Measurements from ENCODE around the gene GTF3C5. TPM values are rescaled to one million over a fixed set of nuclear protein-coding genes. Genes with fewer than 3 reads are reported as not detected.
A peak's percentile ranks its signal among the peaks of the same experiment; 100 is the strongest.

Gene GTF3C5
- total and polyA plus RNA-seq, 7 experiments from 2014 or later: 39.9 to 77.9 (median 48.8) TPM

- no peak for DNase-seq
- peaks cover 0 to 27% (median 9%) of the 10 kb centered on the region in 5 donors for H3K36me3 Mint-ChIP-seq
- H3K36me3 ChIP-seq (ENCODE audit: control insufficient read depth in 2 of 3, insufficient read depth in 3 of 3, low read length in 3 of 3): peaks cover 0 to 62% (median 13%) of the 10 kb centered on the region in 3 experiments
- no peak for ATAC-seq
- no peaks in the 10 kb centered on the region for H3K9me3 ChIP-seq (ENCODE audit: control insufficient read depth in 2 of 3, low read length in 3 of 3)
- H3K4me1 Mint-ChIP-seq: peaks cover 23 to 46% (median 39%) of the 10 kb centered on the region in 7 donors
- H3K4me3 Mint-ChIP-seq: no peak overlapping the region
- H3K9me3 Mint-ChIP-seq: no peaks in the 10 kb centered on the region
- CTCF ChIA-PET: no interaction called here
- POLR2A ChIA-PET: no interaction called here
- peaks cover 5 to 43% of the 10 kb centered on the region in 2 donors for H3K4me1 ChIP-seq (ENCODE audit: control insufficient read depth in 2 of 2, insufficient read depth in 2 of 2, low read length in 2 of 2)
- intact Hi-C loops (cut with micrococcal nuclease): no loop called here
- H3K27ac ChIP-seq (ENCODE audit: low read depth, low read length): no peak overlapping the region
- H3K27me3 Mint-ChIP-seq: no peaks in the 10 kb centered on the region
- H3K27me3 ChIP-seq (ENCODE audit: control insufficient read depth in 2 of 2, insufficient read depth in 2 of 2, low read length in 2 of 2): no peaks in the 10 kb centered on the region
- peak overlapping the region in 2 of 9 donors; percentile 74 to 84 for H3K27ac Mint-ChIP-seq
- no peak overlapping the region for H3K4me3 ChIP-seq (ENCODE audit: low read length)
Measured at GRCh38 chr9:133054966-133055365, 24.2 kb downstream of the GTF3C5 start.

- no peaks in the 10 kb centered on the region for H3K27me3 Mint-ChIP-seq
- H3K4me3 ChIP-seq (ENCODE audit: low read length): no peak overlapping the region
- peaks cover 26 to 54% (median 44%) of the 10 kb centered on the region in 7 donors for H3K4me1 Mint-ChIP-seq
- H3K36me3 ChIP-seq (ENCODE audit: control insufficient read depth in 2 of 3, insufficient read depth in 3 of 3, low read length in 3 of 3): peaks cover 0 to 53% (median 12%) of the 10 kb centered on the region in 3 experiments
- H3K4me1 ChIP-seq (ENCODE audit: control insufficient read depth in 2 of 2, insufficient read depth in 2 of 2, low read length in 2 of 2): peaks cover 5 to 49% of the 10 kb centered on the region in 2 donors
- no peak for DNase-seq
- peaks cover 0 to 22% (median 9%) of the 10 kb centered on the region in 5 donors for H3K36me3 Mint-ChIP-seq
- intact Hi-C loops (cut with micrococcal nuclease): no loop called here
- peak overlapping the region; percentile 75 to 95 (median 90) for H3K27ac Mint-ChIP-seq
- H3K4me3 Mint-ChIP-seq: peak overlapping the region in 7 of 10 donors; percentile 48 to 85 (median 77)
- H3K27me3 ChIP-seq (ENCODE audit: control insufficient read depth in 2 of 2, insufficient read depth in 2 of 2, low read length in 2 of 2): no peaks in the 10 kb centered on the region
- H3K27ac ChIP-seq (ENCODE audit: low read depth, low read length): peak overlapping the region; percentile 50
- no peaks in the 10 kb centered on the region for H3K9me3 ChIP-seq (ENCODE audit: control insufficient read depth in 2 of 3, low read length in 3 of 3)
- no peak for ATAC-seq
- CTCF ChIA-PET: interaction anchor here (1.1 kb wide), 2 partner anchors 26 to 34 kb away, joined by 3 to 4 read pairs; no protein-coding TSS in a partner anchor
- no peaks in the 10 kb centered on the region for H3K9me3 Mint-ChIP-seq
- POLR2A ChIA-PET: interaction anchor here (0.5 to 2.6 kb wide), 3 partner anchors 25 to 702 kb away, joined by 3 to 18 read pairs (median 3); partner anchors contain the start of gene GTF3C5
Measured at GRCh38 chr9:133055788-133056420, 25.1 kb downstream of the GTF3C5 start.

- H3K36me3 Mint-ChIP-seq: peaks cover 0 to 21% (median 9%) of the 10 kb centered on the region in 5 donors
- ATAC-seq (peak; percentile 28), DNase-seq (peak in 3 of 9 donors; percentile 5 to 28 (median 25))
- peak overlapping the region; percentile 50 for H3K27ac ChIP-seq (ENCODE audit: low read depth, low read length)
- H3K36me3 ChIP-seq (ENCODE audit: control insufficient read depth in 2 of 3, insufficient read depth in 3 of 3, low read length in 3 of 3): peaks cover 0 to 46% (median 10%) of the 10 kb centered on the region in 3 experiments
- peak overlapping the region; percentile 75 to 95 (median 90) for H3K27ac Mint-ChIP-seq
- ChIA-PET CTCF (interaction anchor here (1.1 kb wide), 2 partner anchors 26 to 35 kb away, joined by 3 to 4 read pairs; no protein-coding TSS in a partner anchor), POLR2A (interaction anchor here (0.5 to 2.6 kb wide), 5 partner anchors 26 to 703 kb away, joined by 3 to 18 read pairs (median 3); partner anchors contain the start of gene GTF3C5)
- no peaks in the 10 kb centered on the region for H3K27me3 ChIP-seq (ENCODE audit: control insufficient read depth in 2 of 2, insufficient read depth in 2 of 2, low read length in 2 of 2)
- H3K4me1 ChIP-seq (ENCODE audit: control insufficient read depth in 2 of 2, insufficient read depth in 2 of 2, low read length in 2 of 2): peaks cover 5 to 49% of the 10 kb centered on the region in 2 donors
- no peaks in the 10 kb centered on the region for H3K27me3 Mint-ChIP-seq
- H3K9me3 ChIP-seq (ENCODE audit: control insufficient read depth in 2 of 3, low read length in 3 of 3): no peaks in the 10 kb centered on the region
- peak overlapping the region; percentile 48 to 85 (median 76) for H3K4me3 Mint-ChIP-seq
- H3K4me1 Mint-ChIP-seq: peaks cover 26 to 60% (median 45%) of the 10 kb centered on the region in 7 donors
- peak overlapping the region; percentile 24 for H3K4me3 ChIP-seq (ENCODE audit: low read length)
- intact Hi-C loops (cut with micrococcal nuclease): no loop called here
- H3K9me3 Mint-ChIP-seq: no peaks in the 10 kb centered on the region
Measured at GRCh38 chr9:133056533-133056932, 25.7 kb downstream of the GTF3C5 start.

- peaks cover 0 to 21% (median 9%) of the 10 kb centered on the region in 5 donors for H3K36me3 Mint-ChIP-seq
- POLR2A ChIA-PET: interaction anchor here (0.6 to 2.6 kb wide), 3 partner anchors 26 to 117 kb away, joined by 3 to 18 read pairs (median 3); partner anchors contain the start of gene GTF3C5
- DNase-seq: peak in 7 of 9 donors; percentile 24 to 55 (median 41)
- Histone ChIP-seq H3K27ac (ENCODE audit: low read depth, low read length) (peak overlapping the region; percentile 50), H3K4me3 (ENCODE audit: low read length) (peak overlapping the region; percentile 24), H3K36me3 (ENCODE audit: control insufficient read depth in 2 of 3, insufficient read depth in 3 of 3, low read length in 3 of 3) (peaks cover 0 to 42% (median 8%) of the 10 kb centered on the region in 3 experiments), H3K27me3 (ENCODE audit: control insufficient read depth in 2 of 2, insufficient read depth in 2 of 2, low read length in 2 of 2) (no peaks in the 10 kb centered on the region), H3K4me1 (ENCODE audit: control insufficient read depth in 2 of 2, insufficient read depth in 2 of 2, low read length in 2 of 2) (peaks cover 5 to 49% of the 10 kb centered on the region in 2 donors), H3K9me3 (ENCODE audit: control insufficient read depth in 2 of 3, low read length in 3 of 3) (no peaks in the 10 kb centered on the region)
- peaks cover 25 to 60% (median 45%) of the 10 kb centered on the region in 7 donors for H3K4me1 Mint-ChIP-seq
- H3K27ac Mint-ChIP-seq: peak overlapping the region in 8 of 9 donors; percentile 45 to 95 (median 90)
- no peaks in the 10 kb centered on the region for H3K27me3 Mint-ChIP-seq
- peak; percentile 60 for ATAC-seq
- intact Hi-C loops (cut with micrococcal nuclease): no loop called here
- CTCF ChIA-PET: interaction anchor here (0.8 to 1.1 kb wide), 4 partner anchors 15 to 43 kb away, joined by 3 to 4 read pairs (median 4); no protein-coding TSS in a partner anchor
- peak overlapping the region in 7 of 10 donors; percentile 9 to 85 (median 77) for H3K4me3 Mint-ChIP-seq
- H3K9me3 Mint-ChIP-seq: no peaks in the 10 kb centered on the region
Measured at GRCh38 chr9:133057006-133057405, 26.2 kb downstream of the GTF3C5 start.

- intact Hi-C loops (cut with micrococcal nuclease): no loop called here
- ATAC-seq (no peak), DNase-seq (no peak)
- Histone ChIP-seq H3K4me1 (ENCODE audit: control insufficient read depth in 2 of 2, insufficient read depth in 2 of 2, low read length in 2 of 2) (peaks cover 5 to 49% of the 10 kb centered on the region in 2 donors), H3K36me3 (ENCODE audit: control insufficient read depth in 2 of 3, insufficient read depth in 3 of 3, low read length in 3 of 3) (peaks cover 0 to 36% (median 6%) of the 10 kb centered on the region in 3 experiments), H3K27me3 (ENCODE audit: control insufficient read depth in 2 of 2, insufficient read depth in 2 of 2, low read length in 2 of 2) (no peaks in the 10 kb centered on the region), H3K4me3 (ENCODE audit: low read length) (no peak overlapping the region), H3K27ac (ENCODE audit: low read depth, low read length) (peak overlapping the region; percentile 50), H3K9me3 (ENCODE audit: control insufficient read depth in 2 of 3, low read length in 3 of 3) (no peaks in the 10 kb centered on the region)
- no peaks in the 10 kb centered on the region for H3K27me3 Mint-ChIP-seq
- H3K36me3 Mint-ChIP-seq: peaks cover 0 to 17% (median 9%) of the 10 kb centered on the region in 5 donors
- peaks cover 24 to 62% (median 45%) of the 10 kb centered on the region in 7 donors for H3K4me1 Mint-ChIP-seq
- H3K27ac Mint-ChIP-seq: peak overlapping the region in 8 of 9 donors; percentile 4 to 91 (median 84)
- ChIA-PET POLR2A (interaction anchor here (1.0 to 2.6 kb wide), 2 partner anchors 27 to 49 kb away, joined by 3 to 18 read pairs; partner anchors contain the start of gene GTF3C5), CTCF (interaction anchor here (0.8 to 1.1 kb wide), 2 partner anchors 15 to 44 kb away, joined by 3 to 4 read pairs; no protein-coding TSS in a partner anchor)
- no peaks in the 10 kb centered on the region for H3K9me3 Mint-ChIP-seq
- H3K4me3 Mint-ChIP-seq: peak overlapping the region in 4 of 10 donors; percentile 41 to 77 (median 72)
Measured at GRCh38 chr9:133057553-133057952, 26.8 kb downstream of the GTF3C5 start.

GRCh38 chr9:133058071-133058470 is 27.3 kb downstream of the GTF3C5 start:
- intact Hi-C loops (cut with micrococcal nuclease): no loop called here
- Histone ChIP-seq H3K9me3 (ENCODE audit: control insufficient read depth in 2 of 3, low read length in 3 of 3) (no peaks in the 10 kb centered on the region), H3K27ac (ENCODE audit: low read depth, low read length) (peak overlapping the region; percentile 39), H3K36me3 (ENCODE audit: control insufficient read depth in 2 of 3, insufficient read depth in 3 of 3, low read length in 3 of 3) (peaks cover 0 to 32% (median 6%) of the 10 kb centered on the region in 3 experiments), H3K27me3 (ENCODE audit: control insufficient read depth in 2 of 2, insufficient read depth in 2 of 2, low read length in 2 of 2) (no peaks in the 10 kb centered on the region), H3K4me1 (ENCODE audit: control insufficient read depth in 2 of 2, insufficient read depth in 2 of 2, low read length in 2 of 2) (peaks cover 5 to 49% of the 10 kb centered on the region in 2 donors), H3K4me3 (ENCODE audit: low read length) (no peak overlapping the region)
- DNase-seq: no peak
- ChIA-PET CTCF (interaction anchor here (0.5 to 1.1 kb wide), 3 partner anchors 16 to 1076 kb away, joined by 3 to 4 read pairs (median 3); no protein-coding TSS in a partner anchor), POLR2A (interaction anchor here (0.5 to 2.6 kb wide), 2 partner anchors 27 to 389 kb away, joined by 3 to 18 read pairs; partner anchors contain the start of genes DDX31 and GTF3C5)
- H3K27me3 Mint-ChIP-seq: no peaks in the 10 kb centered on the region
- no peaks in the 10 kb centered on the region for H3K9me3 Mint-ChIP-seq
- peak overlapping the region; percentile 41 to 91 (median 84) for H3K27ac Mint-ChIP-seq
- no peak for ATAC-seq
- H3K36me3 Mint-ChIP-seq: peaks cover 0 to 17% (median 9%) of the 10 kb centered on the region in 5 donors
- H3K4me3 Mint-ChIP-seq: peak overlapping the region in 6 of 10 donors; percentile 7 to 81 (median 62)
- peaks cover 25 to 66% (median 45%) of the 10 kb centered on the region in 7 donors for H3K4me1 Mint-ChIP-seq
